PC-3 (cell line): ENCODE results near the gene TMEM164.

Source experiments
- EZH2 ChIP-seq: fragments of 300-600 bp; sonication (generic); IDR thresholded peaks from one replicate; pipeline ENCODE4 v1.6.1; 2017; ENCODE audit warnings: antibody characterized with exemption, mild to moderate bottlenecking, low read length; ENCODE audit not compliant: unreplicated experiment
- EZH2phosphoT487 ChIP-seq: fragments of 300-600 bp; sonication (generic); IDR thresholded peaks from 2 replicates; pipeline ENCODE4 v1.6.1; 2018; ENCODE audit warnings: mild to moderate bottlenecking, antibody characterized with exemption, low read length, borderline replicate concordance
- TF ChIP-seq, protein P1 (sequence below): fragments of 300-600 bp; sonication (generic); conservative IDR thresholded peaks from 2 replicates; pipeline ENCODE4 v1.5.1; 2017; ENCODE audit warnings: antibody characterized with exemption, low read depth, mild to moderate bottlenecking, low read length

DNA sequence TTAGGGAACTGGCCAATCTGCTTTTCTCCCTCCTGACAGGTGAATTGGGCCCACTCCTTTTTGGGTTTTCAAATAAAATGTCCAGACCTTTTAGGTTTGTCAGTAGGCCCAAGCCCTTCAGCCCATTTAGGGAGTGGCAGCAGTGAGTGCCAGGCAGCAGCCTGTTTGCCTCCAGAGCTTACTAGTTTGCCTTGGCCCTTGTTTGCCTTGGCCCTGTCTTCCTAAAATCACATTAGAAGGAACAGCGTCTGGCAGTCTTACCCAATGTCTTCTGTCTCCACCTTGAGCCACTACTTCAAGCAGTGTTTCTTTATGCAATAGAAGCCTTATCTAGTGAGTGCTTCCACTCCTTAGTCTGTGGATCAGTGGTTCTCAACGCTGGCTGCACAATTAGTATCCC is 117.1 kb downstream of the TMEM164 start:
- TF ChIP-seq, protein P1, sequence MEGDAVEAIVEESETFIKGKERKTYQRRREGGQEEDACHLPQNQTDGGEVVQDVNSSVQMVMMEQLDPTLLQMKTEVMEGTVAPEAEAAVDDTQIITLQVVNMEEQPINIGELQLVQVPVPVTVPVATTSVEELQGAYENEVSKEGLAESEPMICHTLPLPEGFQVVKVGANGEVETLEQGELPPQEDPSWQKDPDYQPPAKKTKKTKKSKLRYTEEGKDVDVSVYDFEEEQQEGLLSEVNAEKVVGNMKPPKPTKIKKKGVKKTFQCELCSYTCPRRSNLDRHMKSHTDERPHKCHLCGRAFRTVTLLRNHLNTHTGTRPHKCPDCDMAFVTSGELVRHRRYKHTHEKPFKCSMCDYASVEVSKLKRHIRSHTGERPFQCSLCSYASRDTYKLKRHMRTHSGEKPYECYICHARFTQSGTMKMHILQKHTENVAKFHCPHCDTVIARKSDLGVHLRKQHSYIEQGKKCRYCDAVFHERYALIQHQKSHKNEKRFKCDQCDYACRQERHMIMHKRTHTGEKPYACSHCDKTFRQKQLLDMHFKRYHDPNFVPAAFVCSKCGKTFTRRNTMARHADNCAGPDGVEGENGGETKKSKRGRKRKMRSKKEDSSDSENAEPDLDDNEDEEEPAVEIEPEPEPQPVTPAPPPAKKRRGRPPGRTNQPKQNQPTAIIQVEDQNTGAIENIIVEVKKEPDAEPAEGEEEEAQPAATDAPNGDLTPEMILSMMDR: no peak
- no peak for TF ChIP-seq EZH2
- no peak for TF ChIP-seq EZH2phosphoT487
